Loucy (cell line): ENCODE measurements around the gene ZNF620.

Experiments
- H2AFZ ChIP-seq: fragments of 200-600 bp; sonication (generic); 2 replicates; pipeline ENCODE4 v1.6.0; 2016; ENCODE audit warnings: antibody characterized with exemption, mild to moderate bottlenecking, low read length, moderate library complexity
- H3F3A ChIP-seq: fragments of 200-600 bp; 2 replicates; pipeline ENCODE4 v1.6.0; 2016; ENCODE audit warnings: antibody characterized with exemption, low read depth, mild to moderate bottlenecking
- H3K27me3 ChIP-seq: fragments of 200-600 bp; sonication (generic); 2 replicates; pipeline ENCODE4 v1.6.1; 2014; ENCODE audit warnings: low read length, mild to moderate bottlenecking; ENCODE audit not compliant: insufficient read depth, poor library complexity, severe bottlenecking
- H3K36me3 ChIP-seq: fragments of 200-600 bp; sonication (generic); 2 replicates; pipeline ENCODE4 v1.6.1; 2016; ENCODE audit warnings: low read length; ENCODE audit not compliant: insufficient read depth
- H3K4me1 ChIP-seq: fragments of 200-600 bp; sonication (generic); 2 replicates; pipeline ENCODE4 v1.5.1; 2014; ENCODE audit warnings: low read length, mild to moderate bottlenecking; ENCODE audit not compliant: insufficient read depth, poor library complexity, severe bottlenecking
- H3K4me2 ChIP-seq: fragments of 200-600 bp; sonication (generic); 2 replicates; pipeline ENCODE4 v1.6.0; 2014; ENCODE audit warnings: antibody characterized with exemption, low read length, low read depth, mild to moderate bottlenecking; ENCODE audit not compliant: poor library complexity, severe bottlenecking
- H3K4me3 ChIP-seq: fragments of 200-600 bp; sonication (generic); 2 replicates; pipeline ENCODE4 v1.5.1; 2014; ENCODE audit warnings: low read length, mild to moderate bottlenecking, mixed read lengths; ENCODE audit not compliant: poor library complexity, severe bottlenecking
- H3K79me2 ChIP-seq: fragments of 200-600 bp; sonication (generic); 2 replicates; pipeline ENCODE4 v1.6.1; 2014; ENCODE audit warnings: low read length; ENCODE audit not compliant: insufficient read depth
- H3K9ac ChIP-seq: fragments of 200-600 bp; sonication (generic); 2 replicates; pipeline ENCODE4 v1.6.0; 2014; ENCODE audit warnings: mild to moderate bottlenecking, low read depth, low read length, moderate library complexity; ENCODE audit not compliant: poor library complexity, severe bottlenecking
- H3K9me2 ChIP-seq: fragments of 200-600 bp; sonication (generic); replicated peaks from 2 replicates; pipeline ENCODE4 v1.6.1; 2016; ENCODE audit warnings: low read depth, low read length, mixed read lengths
- H3K9me3 ChIP-seq: fragments of 200-600 bp; sonication (generic); 2 replicates; pipeline ENCODE4 v1.6.1; 2014; ENCODE audit warnings: mild to moderate bottlenecking, antibody characterized with exemption, low read length, low read depth; ENCODE audit not compliant: insufficient read depth
- H4K20me1 ChIP-seq: fragments of 200-600 bp; sonication (generic); 2 replicates; pipeline ENCODE4 v1.6.0; 2014; ENCODE audit warnings: antibody characterized with exemption, low read length, mild to moderate bottlenecking; ENCODE audit not compliant: insufficient read depth, poor library complexity, severe bottlenecking
- CTCF ChIP-seq: fragments of 200-600 bp; sonication (generic); conservative IDR thresholded peaks from 2 replicates; pipeline ENCODE4 v1.5.1; 2014; ENCODE audit warnings: mild to moderate bottlenecking, antibody characterized with exemption, low read length
- EZH2phosphoT487 ChIP-seq: fragments of 200-600 bp; IDR thresholded peaks from 2 replicates; pipeline ENCODE4 v1.6.1; 2018; ENCODE audit warnings: antibody characterized with exemption, mild to moderate bottlenecking, moderate library complexity, borderline replicate concordance

The ZNF620 gene

DNA sequence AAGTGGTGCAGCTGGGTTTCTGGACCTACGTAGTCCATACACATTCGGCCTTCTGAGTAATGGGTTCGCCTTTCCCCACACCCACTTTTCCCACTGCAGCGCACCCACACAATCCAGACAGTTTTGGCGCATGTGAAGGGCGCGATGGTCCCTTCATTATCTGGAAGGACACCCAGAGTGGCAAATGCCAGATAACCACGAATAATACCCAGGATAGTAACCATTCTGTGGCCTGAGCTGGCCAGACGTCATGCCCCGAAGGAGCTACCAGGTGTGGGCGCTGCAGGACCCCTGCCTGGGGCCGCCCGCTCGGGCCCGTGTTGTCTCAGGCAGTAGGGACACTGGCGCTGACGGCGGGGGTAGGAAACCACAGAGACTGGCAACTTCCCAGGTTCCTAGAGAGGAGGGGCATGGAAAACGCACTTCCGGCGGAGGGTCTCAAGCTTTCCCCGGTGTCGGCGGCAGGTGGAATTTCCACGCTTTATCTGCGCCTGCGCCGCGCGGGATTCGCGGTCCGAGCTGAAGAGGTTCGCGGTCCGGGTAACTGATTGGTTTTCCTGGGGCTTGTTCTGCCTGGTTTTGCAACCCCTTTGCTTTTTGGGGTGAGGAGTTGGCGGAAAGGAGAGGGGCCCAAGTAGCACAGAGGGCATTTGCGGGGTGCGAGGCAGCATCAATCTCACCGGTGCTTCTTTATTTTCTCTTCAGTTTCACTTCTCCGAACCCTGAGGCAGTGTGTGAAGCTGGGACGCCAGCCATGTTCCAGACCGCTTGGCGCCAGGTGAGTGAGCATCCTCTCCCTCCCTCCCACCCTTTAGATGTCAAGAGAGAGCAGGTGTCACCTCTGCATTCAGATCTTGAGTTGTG, at the start of gene ZNF620:
Gene ZNF620, plus strand, starts transcription at position 441 of the 864 bp plus-strand sequence. Its CDS starts 314 bp downstream, at position 755.
- no peaks in the 10 kb centered on the region for H3F3A ChIP-seq
- no peaks in the 10 kb centered on the region for H4K20me1 ChIP-seq
- H3K9me3 ChIP-seq = no peaks in the 10 kb centered on the region
- peak within 1 kb of the TSS; percentile 73 for H3K9ac ChIP-seq
- peaks cover 7% of the 10 kb centered on the region; the same call in 1 of the 2 replicates for H3K79me2 ChIP-seq
- H3K4me2 ChIP-seq = peak within 1 kb of the TSS; percentile 98
- peak; percentile 72 for TF ChIP-seq CTCF
- TF ChIP-seq EZH2phosphoT487 = no peak
- peak within 1 kb of the TSS; percentile 95 for H3K4me3 ChIP-seq
- no peaks in the 10 kb centered on the region; the same call in 1 of the 2 replicates for H3K36me3 ChIP-seq
- H3K9me2 ChIP-seq = no peaks in the 10 kb centered on the region
- H3K27me3 ChIP-seq = no peaks in the 10 kb centered on the region
- H3K4me1 ChIP-seq = peaks cover 9% of the 10 kb centered on the region
- H2AFZ ChIP-seq = peak within 1 kb of the TSS; percentile 100

GRCh38 chr3:40456279-40456939, 49.4 kb upstream of the ZNF620 start:
- no peaks in the 10 kb centered on the region for H3F3A ChIP-seq
- H4K20me1 ChIP-seq = peaks cover 40% of the 10 kb centered on the region
- no peaks in the 10 kb centered on the region for H3K9me3 ChIP-seq
- H3K4me3 ChIP-seq = peak overlapping the region; percentile 84
- H3K79me2 ChIP-seq = peaks cover 43% of the 10 kb centered on the region
- H3K4me1 ChIP-seq = peaks cover 39% of the 10 kb centered on the region
- no peaks in the 10 kb centered on the region for H3K27me3 ChIP-seq
- H3K9ac ChIP-seq = peak overlapping the region; percentile 88
- H2AFZ ChIP-seq = peak overlapping the region; percentile 66
- no peaks in the 10 kb centered on the region for H3K9me2 ChIP-seq
- no peak for TF ChIP-seq CTCF
- no peak for TF ChIP-seq EZH2phosphoT487
- peak overlapping the region; percentile 79 for H3K4me2 ChIP-seq
- H3K36me3 ChIP-seq = peaks cover 26% of the 10 kb centered on the region

DNA sequence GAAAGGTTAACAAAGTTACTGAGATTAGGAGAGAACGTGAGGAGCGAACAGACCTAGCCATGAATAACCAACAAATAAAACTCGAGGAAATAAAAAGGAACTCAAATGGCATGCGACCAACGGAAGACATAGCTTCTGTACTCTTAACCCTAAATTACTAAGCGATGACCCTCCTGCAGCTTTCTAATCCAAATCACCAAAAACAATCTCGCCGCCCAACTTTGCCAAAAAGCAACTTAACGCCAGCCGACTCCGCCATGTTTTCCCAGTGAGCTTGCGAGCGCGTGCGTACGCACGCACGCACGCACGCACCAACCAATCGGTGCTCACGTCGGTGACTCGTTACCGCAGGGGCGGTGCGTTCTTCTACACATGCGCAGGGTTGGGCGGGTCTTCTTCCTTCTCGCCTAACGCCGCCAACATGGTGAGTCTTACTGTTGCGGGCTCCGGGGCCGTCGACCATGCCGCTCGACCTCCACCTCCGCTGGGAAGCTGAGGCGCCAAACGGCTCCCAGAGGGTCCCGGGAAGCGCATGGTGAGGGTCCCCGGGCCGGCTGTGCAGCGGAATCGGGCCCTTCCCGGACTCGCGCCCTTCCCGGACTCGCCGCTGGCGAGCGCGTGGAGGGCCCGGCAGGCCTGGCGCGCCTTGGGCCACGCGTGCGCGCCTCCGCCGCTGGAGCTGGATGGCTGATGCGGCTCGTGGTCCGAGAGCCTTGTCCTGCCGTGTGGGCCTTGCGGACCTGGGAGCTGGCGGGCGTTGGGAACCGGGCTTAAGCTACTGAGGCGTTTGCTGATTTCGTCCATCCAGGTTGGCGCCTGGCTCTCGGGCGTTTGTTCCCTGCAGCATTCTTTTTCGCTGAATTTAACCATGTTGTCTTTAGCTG, 48.7 kb upstream of the ZNF620 start, which contains the start of gene RPL14:
Gene RPL14, plus strand, starts transcription at position 400 of the 884 bp plus-strand sequence. Its CDS starts 133 bp downstream, at position 533.
- no peaks in the 10 kb centered on the region for H3K9me3 ChIP-seq
- peaks cover 43% of the 10 kb centered on the region for H3K79me2 ChIP-seq
- no peaks in the 10 kb centered on the region for H3K9me2 ChIP-seq
- H3K36me3 ChIP-seq = peaks cover 30% of the 10 kb centered on the region
- peaks cover 38% of the 10 kb centered on the region for H3K4me1 ChIP-seq
- peak within 1 kb of the TSS; percentile 66 for H2AFZ ChIP-seq
- peak within 1 kb of the TSS; percentile 93 for H3K4me2 ChIP-seq
- H3F3A ChIP-seq = no peaks in the 10 kb centered on the region
- H3K9ac ChIP-seq = peak within 1 kb of the TSS; percentile 88
- H3K27me3 ChIP-seq = no peaks in the 10 kb centered on the region
- H4K20me1 ChIP-seq = peaks cover 40% of the 10 kb centered on the region
- TF ChIP-seq EZH2phosphoT487 = no peak
- no peak for TF ChIP-seq CTCF
- H3K4me3 ChIP-seq = peak within 1 kb of the TSS; percentile 84
